ENCODE measurements around the gene FAHD2A. TPM values are rescaled to one million over a fixed set of nuclear protein-coding genes. Genes with fewer than 3 reads are reported as not detected.

Gene FAHD2A
- total and polyA plus RNA-seq, 2 experiments from 2014 or later, result 27.6 to 51.0 TPM

- no peak for ATAC-seq
- no peaks in the 10 kb centered on the region for H3K36me3 Mint-ChIP-seq (ENCODE audit: low read depth)
- no peak for TF ChIP-seq ZNF331 (CRISPR knock-in tag; IDR thresholded peaks at IDR 0.05; ENCODE audit: low read depth)
- TF ChIP-seq CTCF (conservative IDR thresholded peaks at IDR 0.05; ENCODE audit: low read depth in 2 of 2), result no peak
- no peak for TF ChIP-seq STAT1 (IDR thresholded peaks at IDR 0.05; ENCODE audit: unreplicated experiment)
- no peak for TF ChIP-seq CREB1 (CRISPR knock-in tag; IDR thresholded peaks at IDR 0.05; ENCODE audit: low read depth)
- no peak for TF ChIP-seq REST (IDR thresholded peaks at IDR 0.05; ENCODE audit: unreplicated experiment)
These were observed 21.8 kb upstream of the FAHD2A start for GRCh38 chr2:95380731-95381130.

GRCh38 chr2:95381212-95382191 is 21.0 kb upstream of the FAHD2A start:
- H3K36me3 ChIP-seq (ENCODE audit: insufficient read depth), result no peaks in the 10 kb centered on the region
- no peak overlapping the region for H3K4me2 ChIP-seq
- no peak for ATAC-seq
- no peaks in the 10 kb centered on the region; the same call in 1 of the 2 replicates for H3K27me3 ChIP-seq (ENCODE audit: insufficient read depth)
- H3K9me2 ChIP-seq (ENCODE audit: insufficient read depth), result no peaks in the 10 kb centered on the region
- Mint-ChIP-seq H3K9me3 (no peaks in the 10 kb centered on the region), H3K27ac (no peak overlapping the region), H3K27me3 (ENCODE audit: insufficient read depth, low read depth, poor library complexity) (peaks cover 8% of the 10 kb centered on the region), H3K4me1 (peaks cover 8% of the 10 kb centered on the region), H3K4me3 (no peak overlapping the region), H3K36me3 (ENCODE audit: low read depth) (no peaks in the 10 kb centered on the region)
- H2AFZ ChIP-seq, result no peak overlapping the region
- no peak overlapping the region for H3K4me3 ChIP-seq
- no peaks in the 10 kb centered on the region for H3K79me2 ChIP-seq (replicated peaks; ENCODE audit: insufficient read depth)
- DNase-seq (ENCODE audit: low spot score), result no peak
- no peaks in the 10 kb centered on the region for H4K20me1 ChIP-seq (replicated peaks; ENCODE audit: insufficient read depth)
- H3F3A ChIP-seq (replicated peaks; ENCODE audit: low read depth), result no peaks in the 10 kb centered on the region
- H3K27ac ChIP-seq (ENCODE audit: low read depth), result no peak overlapping the region
- H3K4me1 ChIP-seq (ENCODE audit: insufficient read depth), result no peaks in the 10 kb centered on the region; the same call in 1 of the 2 replicates
- TF ChIP-seq, protein P1, sequence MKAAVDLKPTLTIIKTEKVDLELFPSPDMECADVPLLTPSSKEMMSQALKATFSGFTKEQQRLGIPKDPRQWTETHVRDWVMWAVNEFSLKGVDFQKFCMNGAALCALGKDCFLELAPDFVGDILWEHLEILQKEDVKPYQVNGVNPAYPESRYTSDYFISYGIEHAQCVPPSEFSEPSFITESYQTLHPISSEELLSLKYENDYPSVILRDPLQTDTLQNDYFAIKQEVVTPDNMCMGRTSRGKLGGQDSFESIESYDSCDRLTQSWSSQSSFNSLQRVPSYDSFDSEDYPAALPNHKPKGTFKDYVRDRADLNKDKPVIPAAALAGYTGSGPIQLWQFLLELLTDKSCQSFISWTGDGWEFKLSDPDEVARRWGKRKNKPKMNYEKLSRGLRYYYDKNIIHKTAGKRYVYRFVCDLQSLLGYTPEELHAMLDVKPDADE (IDR thresholded peaks at IDR 0.05), result no peak
- TF ChIP-seq CTCF (conservative IDR thresholded peaks at IDR 0.05; ENCODE audit: low read depth in 2 of 2) (no peak), EZH2phosphoT487 (IDR thresholded peaks at IDR 0.05; ENCODE audit: unreplicated experiment) (no peak), ZNF331 (CRISPR knock-in tag; IDR thresholded peaks at IDR 0.05; ENCODE audit: low read depth) (no peak), CREB1 (CRISPR knock-in tag; IDR thresholded peaks at IDR 0.05; ENCODE audit: low read depth) (no peak)

More at GRCh38 chr2:95380731-95381130, 21.8 kb upstream of the FAHD2A start:
- no peaks in the 10 kb centered on the region; the same call in 1 of the 2 replicates for H3K4me1 ChIP-seq (ENCODE audit: insufficient read depth)
- Mint-ChIP-seq H3K4me3 (no peak overlapping the region), H3K4me1 (peaks cover 10% of the 10 kb centered on the region), H3K27me3 (ENCODE audit: insufficient read depth, low read depth, poor library complexity) (peaks cover 5% of the 10 kb centered on the region), H3K27ac (no peak overlapping the region), H3K9me3 (no peaks in the 10 kb centered on the region)
- H3K27me3 ChIP-seq (ENCODE audit: insufficient read depth), result no peaks in the 10 kb centered on the region; the same call in 1 of the 2 replicates
- DNase-seq (ENCODE audit: low spot score), result no peak
- H3K9me2 ChIP-seq (ENCODE audit: insufficient read depth), result no peaks in the 10 kb centered on the region
- H3F3A ChIP-seq (replicated peaks; ENCODE audit: low read depth), result no peaks in the 10 kb centered on the region
- no peak overlapping the region for H2AFZ ChIP-seq
- no peak overlapping the region for H3K4me2 ChIP-seq
- no peaks in the 10 kb centered on the region for H4K20me1 ChIP-seq (replicated peaks; ENCODE audit: insufficient read depth)
- no peaks in the 10 kb centered on the region for H3K36me3 ChIP-seq (ENCODE audit: insufficient read depth)
- no peaks in the 10 kb centered on the region for H3K79me2 ChIP-seq (replicated peaks; ENCODE audit: insufficient read depth)
- H3K27ac ChIP-seq (ENCODE audit: low read depth), result no peak overlapping the region
- no peak overlapping the region for H3K4me3 ChIP-seq

Data from GM23338 (cell line).